SK-N-DZ (cell line): ENCODE measurements around the gene ZNF468.
A peak's percentile ranks its signal among the peaks of the same experiment; 100 is the strongest.
"Not testable (repeated sequence)": the region's sequence is repeated elsewhere in the genome, so short reads cannot be mapped to it uniquely, and the experiment has no call there.

Experiments
- DNase-seq: peaks from one replicate; pipeline ENCODE4 v3.0.0-alpha.2; 2015; ENCODE audit warnings: low spot score
- small RNA-seq, 2 experiments: library from RNA; depleted of rRNA; stranded (forward); fragments of <200 nt; gene quantifications; one replicate each; pipeline ENCODE3, GENCODE V24; 2014

ZNF468 gene

DNA sequence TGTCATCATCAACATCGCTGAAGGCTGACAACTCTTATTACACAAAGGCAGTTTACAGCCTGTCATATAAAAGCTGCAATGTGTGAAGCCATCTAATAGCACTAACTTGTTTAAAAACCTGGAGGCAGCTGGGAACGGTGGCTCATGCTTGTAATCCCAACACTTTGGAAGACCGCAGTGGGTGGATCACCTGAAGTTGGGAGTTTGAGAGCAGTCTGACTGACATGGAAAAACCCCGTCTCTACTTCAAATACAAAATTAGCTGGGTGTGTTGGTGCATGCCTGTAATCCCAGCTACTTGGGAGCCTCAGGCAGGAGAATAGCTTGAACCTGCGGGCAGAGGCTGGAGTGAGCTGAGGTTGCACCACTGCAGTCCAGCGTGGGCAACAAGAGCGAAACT, 27.6 kb downstream of the ZNF468 start:
- DNase-seq, result not testable (repeated sequence)

DNA sequence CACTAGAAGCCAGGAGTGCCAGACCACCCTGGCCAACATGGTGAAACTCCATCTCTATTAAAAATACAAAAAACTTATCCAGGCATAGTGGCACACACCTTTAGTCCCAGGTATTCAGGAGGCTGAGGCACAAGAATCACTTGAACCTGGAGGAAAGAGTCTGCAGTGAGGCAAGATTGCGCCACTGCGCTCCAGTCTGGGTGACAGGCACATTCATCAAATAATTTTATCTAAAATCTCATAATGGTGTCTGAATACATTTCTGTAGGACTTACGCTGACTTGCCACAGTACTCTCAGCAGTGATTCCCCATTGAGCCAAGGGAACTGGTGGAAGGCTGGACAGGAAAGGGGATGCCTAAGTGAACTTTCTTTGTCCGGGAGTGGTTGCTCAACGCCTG, 31.7 kb downstream of the ZNF468 start:
- no peak for DNase-seq

DNA sequence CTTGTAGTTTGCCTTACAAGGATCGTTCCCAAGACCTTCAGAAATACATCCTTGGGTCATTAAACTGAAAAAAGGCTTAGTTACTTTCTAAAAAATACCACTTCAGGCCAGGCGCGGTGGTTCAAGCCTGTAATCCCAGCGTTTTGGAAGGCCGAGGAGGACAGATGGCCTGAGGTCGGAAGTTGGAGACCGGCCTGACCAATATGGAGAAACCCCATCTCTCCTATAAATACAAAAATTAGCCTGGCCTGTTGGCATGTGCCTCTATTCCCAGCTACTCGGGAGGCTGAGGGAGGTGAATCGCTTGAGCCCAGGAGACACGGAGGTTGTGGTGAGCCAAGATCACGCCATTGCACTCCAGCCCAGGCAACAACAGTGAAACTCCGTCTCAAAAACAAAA, 33.7 kb downstream of the ZNF468 start:
- DNase-seq, result no peak

DNA sequence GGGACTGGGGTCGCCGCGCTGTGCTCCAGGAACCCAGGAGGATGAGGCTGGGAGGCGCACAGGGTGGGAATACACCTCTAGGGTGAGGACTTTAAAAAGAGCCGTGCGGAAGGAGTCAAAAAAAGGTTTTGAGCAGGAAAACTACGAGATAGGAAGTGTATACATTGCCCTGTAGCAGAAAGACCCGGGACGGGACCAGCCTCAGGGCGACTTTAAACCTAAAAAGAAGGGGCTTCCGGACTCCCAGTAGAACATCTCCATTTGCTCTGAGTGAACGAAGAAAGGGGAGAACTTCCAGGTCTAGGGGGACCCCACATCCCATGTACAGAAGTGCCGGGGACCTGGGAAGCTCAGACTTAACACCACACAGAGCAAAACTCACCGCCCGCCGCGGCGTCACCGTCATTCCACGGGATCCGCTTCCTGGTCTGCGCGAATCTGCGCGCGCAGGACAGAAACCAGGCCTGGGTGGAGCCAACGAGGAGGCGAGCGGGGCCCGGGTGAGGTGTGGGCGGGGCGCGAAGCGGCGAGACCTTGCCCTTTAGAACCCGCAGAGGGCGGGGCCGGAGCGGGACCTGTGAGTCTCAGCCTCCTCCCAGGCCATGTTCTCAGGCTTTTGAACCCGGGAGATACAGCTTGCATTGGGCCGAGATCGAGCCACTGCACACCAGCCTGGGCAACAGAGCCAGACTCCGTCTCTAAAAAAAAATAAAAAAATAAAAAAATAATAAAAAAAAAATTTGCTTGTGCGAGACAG, 36.0 kb downstream of the ZNF468 start, which contains the start of gene ZNF28:
ZNF28 (minus strand) TSS at position 430 of the 757 bp plus-strand sequence. CDS start 3,675 bp downstream, outside the sequence.
- DNase-seq, result peak; percentile 52

DNA sequence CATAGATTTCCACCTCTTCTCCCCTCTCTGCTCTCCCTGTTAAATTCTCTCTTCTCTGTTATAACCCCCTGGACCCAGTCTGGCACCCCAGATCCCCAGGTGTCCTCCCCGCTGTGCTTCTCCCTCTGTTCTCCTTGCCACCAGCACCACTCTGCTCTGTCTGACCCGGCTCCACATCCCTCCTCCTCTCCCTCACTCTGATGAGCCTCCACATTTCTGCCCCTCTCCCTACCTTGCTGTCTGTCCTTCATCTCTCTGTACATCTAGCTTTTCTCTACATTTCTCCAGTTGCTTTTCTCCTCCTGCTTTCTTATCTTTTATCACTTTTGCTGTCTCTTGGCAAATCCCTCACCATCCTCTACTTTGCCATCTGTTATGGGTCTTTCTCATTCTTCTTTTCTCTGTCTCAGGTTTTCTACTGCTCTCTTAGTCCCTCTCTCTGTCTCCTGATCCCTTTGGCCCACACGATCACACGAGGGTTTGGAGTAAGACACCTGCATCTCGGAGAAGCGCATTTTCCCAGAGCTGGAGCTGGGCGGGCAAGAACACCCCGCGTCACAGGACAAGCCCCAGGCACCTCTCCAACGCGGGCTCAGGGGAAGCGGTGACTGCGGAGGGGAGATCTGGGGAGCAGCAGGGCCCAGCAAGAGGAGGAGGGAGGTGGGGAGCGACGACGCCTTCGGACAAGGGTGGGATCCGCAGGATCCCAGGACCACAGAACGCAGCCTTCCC, 36.8 kb downstream of the ZNF468 start:
- DNase-seq, result peak; percentile 3

DNA sequence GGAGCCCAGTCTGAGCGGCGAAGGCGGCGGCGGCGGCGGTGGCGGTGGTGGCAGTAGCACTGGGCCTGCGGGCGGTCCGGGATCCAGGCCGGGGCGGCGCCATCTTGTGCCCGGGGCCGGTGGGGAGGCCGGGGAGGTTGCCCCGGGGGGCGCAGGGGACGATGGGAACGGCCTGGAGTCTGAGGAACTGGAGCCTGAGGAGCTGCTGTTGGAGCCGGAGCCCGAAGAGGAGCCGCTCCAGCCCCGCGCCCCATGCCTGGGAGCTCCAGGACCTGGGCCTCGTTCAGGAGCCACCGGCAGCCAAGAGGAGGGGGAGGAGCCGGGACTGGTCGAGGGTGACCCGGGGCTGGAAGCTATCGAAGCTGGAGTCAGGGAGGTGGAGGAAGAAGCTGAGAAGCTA, 47.6 kb downstream of the ZNF468 start:
- DNase-seq, result no peak

DNA sequence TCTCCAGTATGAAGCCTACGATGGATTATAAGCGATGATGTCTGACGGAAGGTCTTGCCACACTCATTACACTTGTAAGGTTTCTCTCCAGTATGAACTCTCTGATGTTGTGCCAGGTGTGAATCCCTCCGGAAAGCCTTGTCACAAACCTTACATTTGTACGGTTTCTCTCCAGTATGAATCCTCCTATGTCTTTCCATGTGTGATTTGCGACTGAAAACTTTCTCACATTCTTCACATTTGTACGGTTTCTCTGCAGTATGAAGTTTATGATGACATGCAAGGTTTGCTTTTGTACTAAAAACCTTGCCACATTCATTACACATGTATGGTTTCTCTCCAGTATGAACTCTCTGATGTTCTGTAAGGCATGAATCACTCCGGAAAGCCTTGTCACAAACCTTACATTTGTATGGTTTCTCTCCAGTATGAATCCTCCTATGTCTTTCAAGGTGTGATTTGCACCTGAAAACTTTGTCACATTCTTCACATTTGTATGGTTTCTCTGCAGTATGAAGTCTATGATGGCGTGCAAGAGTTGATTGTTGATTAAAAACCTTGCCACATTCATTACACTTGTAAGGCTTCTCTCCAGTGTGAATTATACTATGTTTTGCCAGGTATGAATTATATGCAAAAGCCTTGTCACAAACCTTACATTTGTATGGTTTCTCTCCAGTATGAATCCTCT, 57.3 kb downstream of the ZNF468 start:
- DNase-seq, result not testable (repeated sequence)

DNA sequence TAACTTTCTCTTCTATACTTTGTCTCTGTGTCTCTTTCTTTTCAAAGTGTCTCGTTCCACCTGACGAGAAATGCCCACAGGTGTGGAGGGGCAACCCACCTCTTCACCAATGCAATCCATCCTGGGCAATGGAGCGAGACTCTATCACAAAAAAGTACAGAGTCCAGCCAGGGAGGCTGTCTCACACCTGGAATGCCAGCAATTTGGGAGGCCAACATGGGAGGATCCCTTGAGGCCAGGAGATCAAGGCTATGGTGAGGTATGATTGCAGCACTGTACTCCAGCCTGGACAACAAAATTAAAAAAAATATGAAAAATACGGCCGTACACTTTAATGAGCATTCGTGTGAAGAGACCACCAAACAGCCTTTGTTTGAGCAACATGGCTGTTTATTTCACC, 68.0 kb downstream of the ZNF468 start:
- no peak for DNase-seq

Small RNA genes lying within 50 kb of the gene (small RNA-seq; reads per million reads assigned to genes)
- gene ZNF320, result 0.05 to 0.13 reads per million in 2 experiments
